Esophagus squamous epithelium (tissue), 4 donors: ENCODE measurements around the gene PMM2.

ENCODE experiments used
- CTCF ChIP-seq, 6 experiments: fragments of 450-650 bp in 4 of 6; fragments of 200-600 bp in 2 of 6; sonication (generic) in 2 of 6; IDR thresholded peaks; one replicate each; pipeline ENCODE4 v1.5.1; 2016 to 2019; ENCODE audit warnings: antibody characterized with exemption in 6 of 6, mild to moderate bottlenecking in 4 of 6, moderate library complexity in 4 of 6
- POLR2A ChIP-seq, 4 donors: fragments of 450-650 bp; IDR thresholded peaks; one replicate each; pipeline ENCODE4 v1.6.1; 2017; ENCODE audit warnings: antibody characterized with exemption in 4 of 4, mild to moderate bottlenecking in 4 of 4, moderate library complexity in 3 of 4

- TF ChIP-seq CTCF (IDR thresholded peaks at IDR 0.05) (no peak), POLR2A (IDR thresholded peaks at IDR 0.05) (no peak)
Observed at GRCh38 chr16:8851761-8852403, 54.2 kb downstream of the PMM2 start.
